Measurements from ENCODE around the gene KHSRP. TPM values are rescaled to one million over a fixed set of nuclear protein-coding genes. Genes with fewer than 3 reads are reported as not detected.

KHSRP gene
- total RNA-seq, 2 experiments from 2014 or later = 366 to 370 TPM

DNA sequence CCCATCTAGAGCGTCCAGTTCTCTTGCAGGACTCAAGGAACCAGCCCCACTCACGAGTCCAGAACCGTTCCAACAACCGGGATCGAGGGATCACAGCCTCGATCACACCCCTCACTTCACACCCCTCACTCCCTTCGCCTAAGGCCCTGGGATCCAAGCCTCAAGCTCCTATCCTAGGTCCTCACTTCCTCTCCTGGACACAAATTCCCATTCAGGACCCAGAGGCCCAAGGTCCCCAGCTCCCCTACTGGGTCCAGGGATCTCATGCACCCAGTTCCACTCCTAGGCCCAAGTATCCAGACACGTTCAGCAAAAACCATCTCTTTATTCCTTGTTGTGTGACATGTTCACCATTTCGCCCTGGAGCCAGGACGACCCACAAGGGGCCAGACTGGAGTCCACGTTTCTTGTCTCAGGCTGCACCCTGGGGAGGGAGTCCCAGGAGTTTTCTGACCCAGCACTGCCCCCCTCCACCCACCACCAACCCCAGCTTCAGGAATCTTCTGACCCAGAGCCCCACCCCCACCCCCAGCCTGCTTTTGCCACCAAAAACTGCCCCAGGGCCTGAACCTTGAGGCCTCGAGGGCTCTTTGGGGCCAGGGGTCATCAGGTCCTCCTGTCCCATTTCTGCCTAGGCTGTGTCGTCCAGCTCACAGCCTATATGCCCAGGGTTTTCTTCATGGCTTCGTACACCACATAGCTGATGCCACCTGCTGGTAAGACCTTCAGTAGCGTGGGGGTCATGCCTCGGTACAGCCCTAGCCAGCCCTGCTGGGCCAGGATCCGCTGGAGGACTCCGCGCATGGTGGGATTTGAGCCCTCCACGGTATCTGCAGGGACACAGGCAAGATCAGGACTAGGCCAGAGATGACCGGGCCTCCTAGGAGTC, 1.4 kb upstream of the KHSRP start:
- CTCF ChIA-PET = interaction anchor here (1.2 kb wide), 2 partner anchors 208 to 377 kb away, joined by 3 read pairs; no protein-coding TSS in a partner anchor
- no peak for ATAC-seq
- Mint-ChIP-seq H3K4me3 (peak overlapping the region; percentile 72), H3K27me3 (no peaks in the 10 kb centered on the region), H3K36me3 (ENCODE audit: low read depth) (peaks cover 24% of the 10 kb centered on the region), H3K4me1 (ENCODE audit: low read depth) (peaks cover 31% of the 10 kb centered on the region), H3K9me3 (peaks cover 4% of the 10 kb centered on the region), H3K27ac (peak overlapping the region; percentile 95)
- intact Hi-C loops (cut with micrococcal nuclease) = no loop called here
- DNase-seq = peak; percentile 37
- TF ChIP-seq, protein P1, sequence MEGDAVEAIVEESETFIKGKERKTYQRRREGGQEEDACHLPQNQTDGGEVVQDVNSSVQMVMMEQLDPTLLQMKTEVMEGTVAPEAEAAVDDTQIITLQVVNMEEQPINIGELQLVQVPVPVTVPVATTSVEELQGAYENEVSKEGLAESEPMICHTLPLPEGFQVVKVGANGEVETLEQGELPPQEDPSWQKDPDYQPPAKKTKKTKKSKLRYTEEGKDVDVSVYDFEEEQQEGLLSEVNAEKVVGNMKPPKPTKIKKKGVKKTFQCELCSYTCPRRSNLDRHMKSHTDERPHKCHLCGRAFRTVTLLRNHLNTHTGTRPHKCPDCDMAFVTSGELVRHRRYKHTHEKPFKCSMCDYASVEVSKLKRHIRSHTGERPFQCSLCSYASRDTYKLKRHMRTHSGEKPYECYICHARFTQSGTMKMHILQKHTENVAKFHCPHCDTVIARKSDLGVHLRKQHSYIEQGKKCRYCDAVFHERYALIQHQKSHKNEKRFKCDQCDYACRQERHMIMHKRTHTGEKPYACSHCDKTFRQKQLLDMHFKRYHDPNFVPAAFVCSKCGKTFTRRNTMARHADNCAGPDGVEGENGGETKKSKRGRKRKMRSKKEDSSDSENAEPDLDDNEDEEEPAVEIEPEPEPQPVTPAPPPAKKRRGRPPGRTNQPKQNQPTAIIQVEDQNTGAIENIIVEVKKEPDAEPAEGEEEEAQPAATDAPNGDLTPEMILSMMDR (IDR thresholded peaks at IDR 0.05) = no peak
- POLR2A ChIA-PET = interaction anchor here (0.6 to 3.2 kb wide), 9 partner anchors 10 to 397 kb away, joined by 3 to 10 read pairs (median 4); partner anchors contain the start of gene DENND1C

DNA sequence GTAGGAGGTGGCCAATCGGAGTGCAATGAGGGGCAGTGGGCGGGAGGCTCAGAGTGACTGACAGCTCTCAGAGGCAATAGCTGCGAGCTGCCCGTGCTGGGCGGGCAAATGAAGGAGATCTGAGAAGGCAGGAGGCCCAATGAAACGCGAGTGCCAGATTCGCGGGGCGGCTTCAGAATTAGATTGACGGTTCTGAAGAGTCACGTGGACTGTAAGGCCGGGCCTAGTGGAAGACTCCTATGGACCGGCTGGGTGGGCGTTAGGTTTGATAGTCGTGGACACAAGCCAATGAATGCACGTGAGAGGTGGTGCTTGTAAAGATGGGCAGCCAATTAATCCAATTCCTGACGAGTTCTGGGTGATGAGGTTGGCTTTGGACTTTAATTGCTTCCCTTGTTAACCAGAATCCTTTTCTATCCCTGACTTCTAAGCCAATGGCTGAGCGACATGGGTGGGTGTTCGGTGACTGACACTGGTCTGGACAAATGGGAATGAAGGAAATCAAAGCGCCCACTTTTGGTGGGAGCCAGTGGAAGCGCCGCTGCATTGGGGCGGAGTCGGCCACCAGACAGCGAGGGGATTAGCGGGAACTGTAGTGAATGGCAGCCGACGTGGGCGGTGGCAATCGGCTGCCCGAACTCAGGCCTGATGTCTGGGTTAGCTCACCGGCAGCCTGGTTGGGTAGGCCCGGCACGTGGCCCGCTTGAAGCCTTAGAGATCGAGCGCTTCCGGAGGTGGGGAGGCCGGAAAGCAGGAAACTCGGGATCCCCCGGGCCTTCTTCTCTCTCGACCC, 524 bp upstream of the KHSRP start:
- CTCF ChIA-PET = interaction anchor here (1.1 to 1.3 kb wide), 4 partner anchors 56 to 439 kb away, joined by 3 to 4 read pairs (median 3); partner anchors contain the start of gene DENND1C
- intact Hi-C loops (cut with micrococcal nuclease) = no loop called here
- POLR2A ChIA-PET = interaction anchor here (0.6 to 3.2 kb wide), 14 partner anchors 9 to 401 kb away, joined by 3 to 10 read pairs (median 4); partner anchors contain the start of gene DENND1C
- Mint-ChIP-seq H3K27me3 (no peaks in the 10 kb centered on the region), H3K36me3 (ENCODE audit: low read depth) (peaks cover 32% of the 10 kb centered on the region), H3K4me1 (ENCODE audit: low read depth) (peaks cover 35% of the 10 kb centered on the region), H3K27ac (peak overlapping the region; percentile 95), H3K4me3 (peak overlapping the region; percentile 72), H3K9me3 (peaks cover 4% of the 10 kb centered on the region)
- ATAC-seq (peak; percentile 86), DNase-seq (peak; percentile 100)
- TF ChIP-seq, protein P1 (IDR thresholded peaks at IDR 0.05) = no peak

DNA sequence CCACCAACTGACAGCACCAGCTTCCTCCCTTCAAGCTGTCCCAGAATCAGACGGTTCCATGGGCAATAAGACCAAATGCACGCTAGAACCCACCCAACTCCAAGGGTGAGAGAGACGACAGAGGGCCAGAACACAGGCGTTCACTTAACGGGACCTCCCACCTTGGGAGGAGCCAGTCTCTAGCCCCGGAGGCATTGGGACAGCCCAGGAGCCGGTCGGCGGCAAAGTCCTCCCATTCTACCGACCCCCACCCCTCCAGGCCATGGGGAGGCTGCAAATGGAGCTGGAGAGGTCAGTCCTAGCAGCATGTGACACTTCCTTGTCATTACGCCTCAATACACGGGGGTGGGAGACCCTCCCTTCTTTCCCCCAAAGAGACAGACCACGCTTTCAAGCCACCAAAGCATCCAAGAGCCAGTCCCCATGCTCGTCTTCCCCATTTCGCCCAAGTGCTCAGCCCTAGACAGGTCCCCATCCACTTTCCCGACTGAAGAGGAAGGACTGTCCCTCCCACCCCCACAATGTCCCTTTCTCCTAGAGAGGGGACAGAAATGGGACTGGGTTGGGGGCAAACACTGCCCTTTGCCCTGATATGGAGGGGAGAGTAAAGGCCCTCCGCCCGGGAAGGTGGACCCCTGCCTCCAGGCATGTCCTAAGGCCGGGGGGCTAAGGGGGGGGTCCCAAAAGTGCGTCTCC, 964 bp downstream of the KHSRP start:
- H3K4me1 Mint-ChIP-seq (ENCODE audit: low read depth) = peaks cover 33% of the 10 kb centered on the region
- H3K36me3 Mint-ChIP-seq (ENCODE audit: low read depth) = peaks cover 44% of the 10 kb centered on the region
- CTCF ChIA-PET = interaction anchor here (1.3 kb wide), 1 partner anchor 58 kb away, joined by 4 read pairs; the partner anchor contains the start of gene DENND1C
- H3K27me3 Mint-ChIP-seq = no peaks in the 10 kb centered on the region
- peaks cover 4% of the 10 kb centered on the region for H3K9me3 Mint-ChIP-seq
- peak overlapping the region; percentile 93 for H3K4me3 Mint-ChIP-seq
- ATAC-seq (no peak), DNase-seq (peak; percentile 64)
- TF ChIP-seq, protein P1 (IDR thresholded peaks at IDR 0.05) = no peak
- intact Hi-C loops (cut with micrococcal nuclease) = no loop called here
- H3K27ac Mint-ChIP-seq = peak overlapping the region; percentile 91
- POLR2A ChIA-PET = interaction anchor here (0.6 to 3.2 kb wide), 9 partner anchors 11 to 447 kb away, joined by 3 to 10 read pairs (median 4); partner anchors contain the start of genes DENND1C and PSPN

DNA sequence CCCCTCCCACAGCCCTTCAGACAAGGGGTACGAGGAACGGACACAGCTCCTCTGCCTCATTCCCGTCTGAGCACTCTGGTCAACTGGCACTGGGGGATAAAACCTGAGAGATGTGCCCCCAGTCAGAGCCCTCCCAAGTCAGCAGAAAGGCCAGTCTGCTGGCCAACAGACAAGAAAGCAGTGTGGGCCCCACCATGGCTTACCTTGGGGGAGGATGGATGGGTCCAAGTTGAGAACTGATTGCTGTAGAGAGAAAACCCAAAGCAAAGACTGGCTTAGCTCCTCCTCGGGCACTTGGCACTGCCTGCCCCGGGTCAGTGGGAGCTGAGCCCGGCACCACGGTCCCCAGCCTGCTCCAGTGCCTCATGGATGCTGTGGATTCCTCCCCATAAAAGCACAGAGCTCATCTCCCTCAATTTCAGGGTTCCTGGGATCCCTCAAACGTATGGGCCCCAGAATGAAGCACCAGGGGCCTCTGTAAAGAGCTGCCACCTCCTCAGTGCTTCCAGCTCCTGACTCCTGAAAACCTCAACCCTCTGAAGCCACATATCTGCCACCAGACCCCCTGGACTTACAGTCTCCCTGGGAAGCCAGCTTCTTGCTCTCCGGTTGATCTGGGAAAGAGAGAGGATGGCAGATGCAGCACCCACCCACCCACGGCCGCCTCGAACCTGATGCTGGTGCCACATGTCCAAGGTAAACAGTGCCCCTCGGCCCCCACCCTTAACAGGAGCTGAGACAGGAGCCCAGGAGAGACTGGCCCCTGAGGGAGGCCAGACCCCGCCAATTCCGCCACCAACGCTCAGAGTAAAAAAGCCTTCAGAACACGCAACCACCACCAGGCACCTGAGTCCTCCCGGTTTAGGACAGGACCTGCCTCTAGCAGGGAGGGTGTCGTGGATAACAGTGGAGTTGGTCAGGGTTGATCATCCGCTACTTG, 3.3 kb downstream of the KHSRP start:
- DNase-seq (no peak), ATAC-seq (no peak)
- H3K27ac Mint-ChIP-seq = peak overlapping the region; percentile 30
- peaks cover 4% of the 10 kb centered on the region for H3K9me3 Mint-ChIP-seq
- ChIA-PET POLR2A (interaction anchor here (0.8 to 2.5 kb wide), 7 partner anchors 9 to 38 kb away, joined by 3 to 17 read pairs (median 4); partner anchors contain the start of gene SLC25A23), CTCF (interaction anchor here (0.9 to 1.4 kb wide), 2 partner anchors 10 to 16 kb away, joined by 3 to 5 read pairs; no protein-coding TSS in a partner anchor)
- peaks cover 33% of the 10 kb centered on the region for H3K4me1 Mint-ChIP-seq (ENCODE audit: low read depth)
- H3K36me3 Mint-ChIP-seq (ENCODE audit: low read depth) = peaks cover 64% of the 10 kb centered on the region
- TF ChIP-seq, protein P1 (IDR thresholded peaks at IDR 0.05) = no peak
- H3K4me3 Mint-ChIP-seq = no peak overlapping the region
- intact Hi-C loops (cut with micrococcal nuclease) = no loop called here
- H3K27me3 Mint-ChIP-seq = no peaks in the 10 kb centered on the region

All from activated CD8-positive, alpha-beta T cell treated with anti-CD3 and anti-CD28 coated beads for 36 hours (primary cell).